Ovary (tissue), 3 donors: ENCODE data around the gene SNAPC3.

Source experiments
- CTCF ChIP-seq, 3 donors: fragments of 450-650 bp in 2 of 3; fragments of 200-600 bp in 1 of 3; IDR thresholded peaks; one replicate each; pipeline versions ENCODE4 v1.5.1 to v1.8.0; 2016 to 2022; ENCODE audit warnings: antibody characterized with exemption in 3 of 3, mild to moderate bottlenecking in 1 of 3
- EP300 ChIP-seq: sonication (generic); formaldehyde crosslinking; IDR thresholded peaks from one replicate; pipeline ENCODE4 v1.6.1; 2017; ENCODE audit warnings: antibody characterized with exemption
- POLR2A ChIP-seq: fragments of 450-650 bp; IDR thresholded peaks from one replicate; pipeline ENCODE4 v1.6.1; 2017; ENCODE audit warnings: antibody characterized with exemption, mild to moderate bottlenecking, moderate library complexity
- donor health status: DM: no; HTN: no; CAD: no.

DNA sequence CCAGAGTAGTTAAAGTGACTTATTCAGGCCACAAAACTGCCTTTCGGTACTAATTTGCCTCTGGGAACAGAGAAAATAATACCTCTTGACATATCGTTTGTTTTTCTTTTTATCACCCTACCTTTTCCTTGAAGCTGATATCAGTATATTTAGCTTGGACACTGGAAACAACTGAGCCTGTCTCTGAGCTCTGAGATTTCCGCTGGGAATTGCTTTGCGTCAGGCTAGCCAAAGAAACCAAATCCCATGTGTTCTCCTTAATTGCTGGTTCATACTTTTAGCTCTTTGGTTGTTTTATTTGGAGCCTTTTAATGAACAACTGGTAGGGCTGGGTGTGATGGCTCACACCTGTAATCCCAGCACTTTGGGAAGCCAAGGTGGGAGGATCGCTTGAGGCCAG is 30.3 kb upstream of the SNAPC3 start:
- TF ChIP-seq CTCF (IDR thresholded peaks at IDR 0.05) (no peak), POLR2A (no peak), EP300 (no peak)
